Fibroblast of lung (primary cell): ENCODE data around the gene PROB1.

Source experiments
- EZH2 ChIP-seq: IDR thresholded peaks from 2 replicates; pipeline ENCODE4 v1.5.1; 2012; ENCODE audit warnings: low read length, control low read depth, mild to moderate bottlenecking; ENCODE audit errors: missing control alignments
- TF ChIP-seq, protein P1 (sequence below), 2 donors: IDR thresholded peaks in 1 of 2; conservative IDR thresholded peaks in 1 of 2; 1 replicate in 1 of 2; 2 replicates in 1 of 2; pipeline ENCODE4 v1.5.1; 2011 to 2012; ENCODE audit warnings: low read length in 2 of 2, control low read depth in 1 of 2, inconsistent platforms in 1 of 2, low read depth in 1 of 2, mild to moderate bottlenecking in 1 of 2

GRCh38 chr5:139439013-139439903 lies 44.4 kb upstream of the PROB1 start, which contains the start of gene DNAJC18:
- TF ChIP-seq, protein P1, sequence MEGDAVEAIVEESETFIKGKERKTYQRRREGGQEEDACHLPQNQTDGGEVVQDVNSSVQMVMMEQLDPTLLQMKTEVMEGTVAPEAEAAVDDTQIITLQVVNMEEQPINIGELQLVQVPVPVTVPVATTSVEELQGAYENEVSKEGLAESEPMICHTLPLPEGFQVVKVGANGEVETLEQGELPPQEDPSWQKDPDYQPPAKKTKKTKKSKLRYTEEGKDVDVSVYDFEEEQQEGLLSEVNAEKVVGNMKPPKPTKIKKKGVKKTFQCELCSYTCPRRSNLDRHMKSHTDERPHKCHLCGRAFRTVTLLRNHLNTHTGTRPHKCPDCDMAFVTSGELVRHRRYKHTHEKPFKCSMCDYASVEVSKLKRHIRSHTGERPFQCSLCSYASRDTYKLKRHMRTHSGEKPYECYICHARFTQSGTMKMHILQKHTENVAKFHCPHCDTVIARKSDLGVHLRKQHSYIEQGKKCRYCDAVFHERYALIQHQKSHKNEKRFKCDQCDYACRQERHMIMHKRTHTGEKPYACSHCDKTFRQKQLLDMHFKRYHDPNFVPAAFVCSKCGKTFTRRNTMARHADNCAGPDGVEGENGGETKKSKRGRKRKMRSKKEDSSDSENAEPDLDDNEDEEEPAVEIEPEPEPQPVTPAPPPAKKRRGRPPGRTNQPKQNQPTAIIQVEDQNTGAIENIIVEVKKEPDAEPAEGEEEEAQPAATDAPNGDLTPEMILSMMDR (conservative IDR thresholded peaks at IDR 0.05 in 1 of 2, IDR thresholded peaks at IDR 0.05 in 1 of 2; ENCODE audit: low read depth in 1 of 2, low read length in 2 of 2) = no peak
- TF ChIP-seq EZH2 = no peak
